Activated gamma-delta T cell (primary cell): ENCODE measurements around the gene SMC1B.
"Not testable (repeated sequence)": the region's sequence is repeated elsewhere in the genome, so short reads cannot be mapped to it uniquely, and the experiment has no call there.

ENCODE experiments used
- DNase-seq: peaks from one replicate; lab custom pipeline; 2025; lab: John Stamatoyannopoulos, UW

SMC1B gene

GRCh38 chr22:45421349-45422055 lies 8.1 kb upstream of the SMC1B start:
- no peak for DNase-seq

- DNase-seq, result no peak
Observed at GRCh38 chr22:45420539-45420938, 7.1 kb upstream of the SMC1B start.

GRCh38 chr22:45420011-45420410 lies 6.6 kb upstream of the SMC1B start:
- no peak for DNase-seq

GRCh38 chr22:45418770-45419138 lies 5.4 kb upstream of the SMC1B start:
- DNase-seq, result no peak

GRCh38 chr22:45418056-45418769 lies 4.8 kb upstream of the SMC1B start:
- no peak for DNase-seq

GRCh38 chr22:45413013-45413367 lies 409 bp downstream of the SMC1B start:
- DNase-seq, result no peak

- no peak for DNase-seq
Observed at GRCh38 chr22:45407793-45408192, 5.6 kb downstream of the SMC1B start.

- DNase-seq, result no peak
Observed at GRCh38 chr22:45402466-45402985, 10.9 kb downstream of the SMC1B start.

- DNase-seq, result no peak
Observed at GRCh38 chr22:45399712-45400445, 13.5 kb downstream of the SMC1B start.

- no peak for DNase-seq
Observed at GRCh38 chr22:45398214-45398613, 15.2 kb downstream of the SMC1B start.

- DNase-seq, result no peak
Observed at GRCh38 chr22:45397806-45398205, 15.6 kb downstream of the SMC1B start.

GRCh38 chr22:45389546-45389945 lies 23.9 kb downstream of the SMC1B start:
- DNase-seq, result no peak

GRCh38 chr22:45381348-45381747 lies 32.1 kb downstream of the SMC1B start:
- no peak for DNase-seq

GRCh38 chr22:45376703-45377102 lies 36.7 kb downstream of the SMC1B start:
- no peak for DNase-seq

GRCh38 chr22:45376009-45376408 lies 37.4 kb downstream of the SMC1B start:
- DNase-seq, result no peak

GRCh38 chr22:45373592-45373991 lies 39.8 kb downstream of the SMC1B start:
- not testable (repeated sequence) for DNase-seq

GRCh38 chr22:45366713-45367112 lies 46.7 kb downstream of the SMC1B start:
- no peak for DNase-seq

- no peak for DNase-seq
Observed at GRCh38 chr22:45359627-45360026, 53.8 kb downstream of the SMC1B start.

GRCh38 chr22:45358127-45358526 lies 55.3 kb downstream of the SMC1B start:
- no peak for DNase-seq

- DNase-seq, result no peak
Observed at GRCh38 chr22:45357490-45357889, 55.9 kb downstream of the SMC1B start.

GRCh38 chr22:45353786-45354185 lies 59.6 kb downstream of the SMC1B start:
- no peak for DNase-seq

- not testable (repeated sequence) for DNase-seq
Observed at GRCh38 chr22:45352757-45353156, 60.6 kb downstream of the SMC1B start.

- no peak for DNase-seq
Observed at GRCh38 chr22:45351956-45352355, 61.4 kb downstream of the SMC1B start.
